NT2/D1 (cell line): ENCODE measurements around the gene CYP2C18.
"Not testable (repeated sequence)": the region's sequence is repeated elsewhere in the genome, so short reads cannot be mapped to it uniquely, and the experiment has no call there.

Experiments used
- DNase-seq: peaks from one replicate; pipeline ENCODE4 v3.0.0-alpha.2; 2011; ENCODE audit warnings: low read depth, low spot score
- H3K27me3 ChIP-seq: 2 replicates; pipeline ENCODE4 v1.6.0; 2011; ENCODE audit warnings: mild to moderate bottlenecking; ENCODE audit not compliant: insufficient read length, insufficient read depth
- H3K36me3 ChIP-seq: 2 replicates; pipeline ENCODE4 v1.6.1; 2011; ENCODE audit warnings: mild to moderate bottlenecking, low read length, mixed read lengths; ENCODE audit not compliant: insufficient read depth, insufficient read length
- H3K4me1 ChIP-seq: 2 replicates; pipeline ENCODE4 v1.5.1; 2011; ENCODE audit not compliant: insufficient read depth, insufficient read length
- H3K4me3 ChIP-seq: 2 replicates; pipeline ENCODE4 v1.5.1; 2011; ENCODE audit warnings: low read depth; ENCODE audit not compliant: insufficient read length
- H3K9ac ChIP-seq: 2 replicates; pipeline ENCODE4 v1.6.0; 2011; ENCODE audit warnings: low read depth; ENCODE audit not compliant: insufficient read length
- H3K9me3 ChIP-seq: 2 replicates; pipeline ENCODE4 v1.5.1; 2011; ENCODE audit warnings: mild to moderate bottlenecking, low read length; ENCODE audit not compliant: insufficient read depth
- SUZ12 ChIP-seq: IDR thresholded peaks from 2 replicates; pipeline ENCODE4 v1.6.1; 2011; ENCODE audit not compliant: insufficient read length, insufficient read depth; ENCODE audit errors: extremely low read depth
- YY1 ChIP-seq: IDR thresholded peaks from 2 replicates; pipeline ENCODE4 v1.6.1; 2011; ENCODE audit not compliant: insufficient read length, insufficient read depth
- ZNF274 ChIP-seq: IDR thresholded peaks from 2 replicates; pipeline ENCODE4 v1.6.1; 2011; ENCODE audit warnings: mild to moderate bottlenecking, low read depth, low read length

Gene CYP2C18

DNA sequence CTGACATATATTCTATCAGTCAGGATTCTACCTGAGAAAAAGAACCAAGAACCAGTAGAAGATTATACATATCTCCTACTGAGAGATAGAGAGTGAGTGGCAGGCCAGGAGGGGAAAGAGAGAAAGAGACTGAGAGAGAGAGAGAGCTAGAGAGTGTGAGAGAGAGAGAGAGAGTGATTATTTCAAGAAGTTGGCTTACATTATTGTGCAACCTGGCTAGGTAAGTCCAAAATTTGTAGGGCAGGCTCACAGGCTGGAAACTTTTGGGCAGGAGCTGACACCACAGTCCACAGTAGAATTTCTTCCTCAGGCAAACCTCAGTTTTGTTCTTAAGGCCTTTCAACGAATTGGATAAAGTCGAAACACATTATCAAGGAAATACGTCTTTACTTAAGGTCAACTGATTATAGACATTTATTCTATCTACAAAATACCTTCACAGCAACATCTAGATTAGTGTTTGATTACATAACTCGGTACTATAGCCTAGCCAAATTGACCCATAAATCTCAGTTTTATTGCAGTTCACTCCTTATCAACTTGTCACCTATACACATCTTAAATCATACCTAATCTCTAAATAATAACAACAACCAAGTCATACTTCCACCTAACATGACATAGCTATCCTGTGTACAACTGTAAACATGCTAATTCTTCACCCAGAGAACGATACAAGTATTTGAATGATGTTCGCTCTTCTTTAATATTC, 17.0 kb upstream of the CYP2C18 start:
- Histone ChIP-seq H3K9ac (no peak overlapping the region), H3K27me3 (no peaks in the 10 kb centered on the region), H3K4me3 (no peak overlapping the region), H3K9me3 (no peaks in the 10 kb centered on the region), H3K36me3 (no peaks in the 10 kb centered on the region), H3K4me1 (peaks cover 8% of the 10 kb centered on the region)
- DNase-seq: no peak
- TF ChIP-seq ZNF274: no peak
- TF ChIP-seq YY1: no peak
- no peak for TF ChIP-seq SUZ12

DNA sequence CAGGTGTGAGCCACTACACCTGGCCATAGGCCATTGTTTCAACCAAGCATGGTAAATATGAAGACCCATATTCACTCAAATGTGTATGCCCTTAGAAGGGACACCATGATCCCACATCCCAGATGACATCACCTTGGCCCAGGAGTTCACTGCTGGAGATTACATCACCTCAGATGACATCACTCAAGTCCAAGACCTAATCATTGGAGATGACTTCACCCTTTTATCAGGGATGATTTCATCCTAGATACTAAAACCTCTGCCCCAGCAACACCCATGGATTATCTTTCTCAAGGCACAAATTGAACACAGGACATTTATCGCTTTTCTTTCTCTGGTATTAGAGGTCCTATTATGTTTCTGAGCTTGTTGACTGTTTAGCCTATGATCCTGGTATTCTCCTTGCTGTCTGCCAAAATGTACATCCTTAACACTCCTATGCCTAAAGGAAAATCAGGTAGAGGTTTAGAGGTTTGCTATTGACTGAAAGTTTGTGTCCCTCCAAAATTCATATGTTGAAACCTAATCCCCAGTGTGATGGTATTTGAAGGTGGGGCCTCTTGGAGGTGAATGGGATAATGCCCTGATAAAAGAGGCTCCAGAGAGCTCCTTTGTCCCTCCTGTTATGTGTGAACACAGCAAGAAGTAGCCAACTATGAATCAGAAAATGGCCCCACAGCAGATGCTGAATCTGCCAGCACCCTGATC, 9.8 kb upstream of the CYP2C18 start:
- DNase-seq: no peak
- Histone ChIP-seq H3K4me3 (no peak overlapping the region), H3K36me3 (no peaks in the 10 kb centered on the region)

DNA sequence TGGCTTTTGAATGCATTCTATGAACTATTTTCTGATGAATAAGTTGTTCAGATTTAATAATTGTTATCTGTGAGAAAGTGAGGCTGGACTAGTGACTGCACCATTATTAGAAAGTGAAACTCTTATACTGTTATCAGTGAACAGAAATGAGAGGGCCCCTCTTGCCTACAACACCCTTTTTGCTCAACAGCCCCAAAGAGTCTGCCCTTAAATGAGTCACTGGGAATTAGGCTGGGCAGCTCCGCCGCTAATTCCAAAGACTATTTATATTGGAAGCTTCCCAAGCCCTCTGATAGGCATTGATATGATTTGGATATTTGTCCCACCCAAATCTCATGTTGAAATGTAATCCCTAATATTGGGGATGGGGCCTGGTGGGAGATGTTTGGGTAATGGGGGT, 7.0 kb upstream of the CYP2C18 start:
- H3K9ac ChIP-seq: no peak overlapping the region
- H3K4me1 ChIP-seq: no peaks in the 10 kb centered on the region
- H3K36me3 ChIP-seq: no peaks in the 10 kb centered on the region
- no peak for DNase-seq
- no peaks in the 10 kb centered on the region for H3K27me3 ChIP-seq
- no peak overlapping the region for H3K4me3 ChIP-seq
- no peak for TF ChIP-seq ZNF274
- no peak for TF ChIP-seq YY1
- TF ChIP-seq SUZ12: no peak
- no peaks in the 10 kb centered on the region for H3K9me3 ChIP-seq

More for the DNA sequence above, 9.8 kb upstream of the CYP2C18 start:
- Histone ChIP-seq H3K9me3 (no peaks in the 10 kb centered on the region), H3K27me3 (no peaks in the 10 kb centered on the region), H3K4me1 (no peaks in the 10 kb centered on the region), H3K9ac (no peak overlapping the region)
- TF ChIP-seq YY1 (no peak), ZNF274 (no peak), SUZ12 (no peak)

DNA sequence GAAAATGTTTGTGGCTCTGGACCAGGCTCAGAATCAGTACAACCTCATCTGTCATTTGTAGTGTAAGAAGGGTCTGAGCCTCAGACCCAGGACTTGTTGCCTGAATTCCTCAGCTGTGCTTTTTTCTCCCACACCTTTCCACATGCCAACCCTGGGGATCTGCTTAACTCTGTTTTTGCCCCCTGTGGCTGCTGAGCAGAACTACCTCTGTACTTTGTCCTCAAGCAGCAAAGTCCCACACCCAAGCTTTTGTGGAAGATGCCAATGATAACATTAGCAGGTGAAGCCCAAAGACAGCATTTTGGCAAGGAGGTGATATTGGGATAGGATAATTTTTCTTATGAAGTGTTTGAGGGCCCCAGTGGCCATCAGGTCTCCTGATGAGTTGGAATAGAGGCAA, 5.8 kb upstream of the CYP2C18 start:
- Histone ChIP-seq H3K9me3 (no peaks in the 10 kb centered on the region), H3K27me3 (no peaks in the 10 kb centered on the region), H3K4me1 (no peaks in the 10 kb centered on the region), H3K36me3 (no peaks in the 10 kb centered on the region), H3K4me3 (no peak overlapping the region), H3K9ac (no peak overlapping the region)
- no peak for TF ChIP-seq YY1
- DNase-seq: no peak

DNA sequence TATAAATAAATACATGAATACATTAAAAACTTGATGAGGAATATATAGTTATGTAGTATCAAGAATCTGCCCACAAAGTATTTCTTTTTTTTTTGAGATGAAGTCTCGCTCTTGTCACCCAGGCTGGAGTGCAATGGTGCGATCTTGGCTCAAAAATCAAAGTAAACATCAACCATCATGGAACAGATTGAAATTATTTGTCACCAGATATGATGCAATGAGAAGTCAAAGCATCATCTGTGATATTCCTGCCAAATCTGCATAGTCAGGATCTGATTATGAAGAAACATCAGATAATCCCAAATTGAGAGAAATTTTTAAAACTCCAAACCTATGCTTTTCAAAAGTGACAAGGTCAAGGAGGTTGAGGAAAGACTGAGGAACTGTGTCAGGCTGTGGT, 5.1 kb upstream of the CYP2C18 start:
- H3K4me1 ChIP-seq: no peaks in the 10 kb centered on the region
- no peak overlapping the region for H3K9ac ChIP-seq
- no peaks in the 10 kb centered on the region for H3K9me3 ChIP-seq
- no peak for DNase-seq
- TF ChIP-seq ZNF274: no peak
- no peak for TF ChIP-seq SUZ12
- TF ChIP-seq YY1: no peak
- no peaks in the 10 kb centered on the region for H3K27me3 ChIP-seq
- no peaks in the 10 kb centered on the region for H3K36me3 ChIP-seq
- H3K4me3 ChIP-seq: no peak overlapping the region

DNA sequence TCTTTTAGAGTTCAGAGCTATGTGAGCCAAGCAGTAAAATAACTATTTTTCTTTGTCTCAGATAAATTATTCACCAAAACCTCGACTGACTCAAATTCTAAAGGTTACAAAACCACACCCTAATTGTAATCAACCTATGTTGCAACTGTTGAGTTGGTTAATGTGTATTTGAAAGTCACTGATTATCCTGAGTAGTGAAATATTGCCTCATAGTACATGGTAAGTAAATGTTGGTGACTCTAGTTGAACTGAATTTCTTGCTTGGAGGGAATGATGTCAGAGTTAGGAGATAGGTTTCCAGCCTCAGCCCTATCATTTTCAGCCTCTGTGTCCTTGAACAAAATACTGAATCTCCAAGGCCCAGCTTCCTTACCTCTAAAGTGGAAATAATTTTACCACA, 3.0 kb upstream of the CYP2C18 start:
- no peaks in the 10 kb centered on the region for H3K27me3 ChIP-seq
- H3K4me1 ChIP-seq: no peaks in the 10 kb centered on the region
- DNase-seq: no peak
- TF ChIP-seq YY1: no peak
- TF ChIP-seq SUZ12: no peak
- TF ChIP-seq ZNF274: no peak
- no peaks in the 10 kb centered on the region for H3K36me3 ChIP-seq
- H3K9me3 ChIP-seq: no peaks in the 10 kb centered on the region
- no peak overlapping the region for H3K4me3 ChIP-seq
- H3K9ac ChIP-seq: no peak overlapping the region

DNA sequence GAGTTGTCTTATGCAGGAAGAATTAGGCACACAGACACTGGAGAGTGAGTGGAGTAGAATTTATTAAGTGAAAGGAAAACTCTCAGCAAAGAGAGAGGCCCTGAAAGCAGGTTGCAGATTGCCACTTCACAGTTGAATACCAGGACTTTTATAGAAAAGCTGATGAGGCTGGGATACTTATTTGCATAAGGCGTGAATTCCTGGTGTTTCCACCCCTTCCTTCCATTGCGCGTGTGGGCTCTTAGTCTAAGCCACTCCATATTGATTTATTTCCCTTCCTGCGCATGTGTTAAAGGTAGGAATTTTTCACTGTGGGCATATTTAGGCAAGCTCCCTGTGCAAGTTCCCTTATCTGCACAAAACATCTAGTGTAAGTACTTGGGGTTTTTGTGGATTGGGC, 893 bp upstream of the CYP2C18 start:
- H3K9me3 ChIP-seq, H3K4me3 ChIP-seq, H3K27me3 ChIP-seq, DNase-seq, H3K4me1 ChIP-seq, H3K9ac ChIP-seq, H3K36me3 ChIP-seq: not testable (repeated sequence)
